ENCODE results near the gene BBS9. TPM values are rescaled to one million over a fixed set of nuclear protein-coding genes. Genes with fewer than 3 reads are reported as not detected.
A peak's percentile ranks its signal among the peaks of the same experiment; 100 is the strongest.

BBS9 gene
- total and polyA plus RNA-seq, 2 donors from 2014 or later, result 9.0 to 23.4 TPM

GRCh38 chr7:33497051-33497450 lies 367.7 kb downstream of the BBS9 start:
- H3K27ac ChIP-seq (ENCODE audit: low read depth in 2 of 2, low read length in 2 of 2), result no peak overlapping the region
- FAIRE-seq, result no peak
- TF ChIP-seq CTCF (IDR thresholded peaks at IDR 0.05; ENCODE audit: borderline replicate concordance, extremely low read depth, insufficient read depth), result no peak
- H3K9me3 ChIP-seq (ENCODE audit: control insufficient read depth in 2 of 3, insufficient read depth in 1 of 3, low read length in 3 of 3), result no peaks in the 10 kb centered on the region
- no peak for DNase-seq
- peaks cover 0 to 3% (median 0%) of the 10 kb centered on the region in 3 donors for H3K4me1 ChIP-seq (ENCODE audit: control insufficient read depth in 2 of 3, insufficient read depth in 2 of 3, low read depth in 1 of 3, low read length in 3 of 3)
- H3K27me3 ChIP-seq (ENCODE audit: control insufficient read depth, insufficient read depth, low read length), result no peaks in the 10 kb centered on the region
- intact Hi-C loops (cut with DNase I), result no loop called here
- H3K9ac ChIP-seq (ENCODE audit: low read length in 3 of 3), result no peak overlapping the region
- no peaks in the 10 kb centered on the region for H3K36me3 ChIP-seq (ENCODE audit: control insufficient read depth in 2 of 3, insufficient read depth in 3 of 3, low read length in 3 of 3)
- no peak overlapping the region for H3K4me3 ChIP-seq (ENCODE audit: low read length in 3 of 3)

GRCh38 chr7:33500703-33501701 lies 371.6 kb downstream of the BBS9 start:
- Histone ChIP-seq H3K27ac (ENCODE audit: low read depth in 2 of 2, low read length in 2 of 2) (no peak overlapping the region), H3K9me3 (ENCODE audit: control insufficient read depth in 2 of 3, insufficient read depth in 1 of 3, low read length in 3 of 3) (no peaks in the 10 kb centered on the region), H3K4me3 (ENCODE audit: low read length in 3 of 3) (no peak overlapping the region), H3K4me1 (ENCODE audit: control insufficient read depth in 2 of 3, insufficient read depth in 2 of 3, low read depth in 1 of 3, low read length in 3 of 3) (no peaks in the 10 kb centered on the region), H3K27me3 (ENCODE audit: control insufficient read depth, insufficient read depth, low read length) (no peaks in the 10 kb centered on the region), H3K9ac (ENCODE audit: low read length in 3 of 3) (no peak overlapping the region), H3K36me3 (ENCODE audit: control insufficient read depth in 2 of 3, insufficient read depth in 3 of 3, low read length in 3 of 3) (no peaks in the 10 kb centered on the region)
- no peak for TF ChIP-seq CTCF (IDR thresholded peaks at IDR 0.05; ENCODE audit: borderline replicate concordance, extremely low read depth, insufficient read depth)
- DNase-seq (no peak), FAIRE-seq (no peak)
- intact Hi-C loops (cut with DNase I), result no loop called here

GRCh38 chr7:33503014-33503413 lies 373.6 kb downstream of the BBS9 start:
- Histone ChIP-seq H3K9me3 (ENCODE audit: control insufficient read depth in 2 of 3, insufficient read depth in 1 of 3, low read length in 3 of 3) (no peaks in the 10 kb centered on the region), H3K36me3 (ENCODE audit: control insufficient read depth in 2 of 3, insufficient read depth in 3 of 3, low read length in 3 of 3) (no peaks in the 10 kb centered on the region), H3K9ac (ENCODE audit: low read length in 3 of 3) (no peak overlapping the region), H3K4me3 (ENCODE audit: low read length in 3 of 3) (no peak overlapping the region), H3K27me3 (ENCODE audit: control insufficient read depth, insufficient read depth, low read length) (no peaks in the 10 kb centered on the region), H3K27ac (ENCODE audit: low read depth in 2 of 2, low read length in 2 of 2) (no peak overlapping the region), H3K4me1 (ENCODE audit: control insufficient read depth in 2 of 3, insufficient read depth in 2 of 3, low read depth in 1 of 3, low read length in 3 of 3) (no peaks in the 10 kb centered on the region)
- FAIRE-seq (no peak), DNase-seq (peak in 3 of 5 donors; percentile 11 to 29 (median 21))
- intact Hi-C loops (cut with DNase I), result no loop called here
- no peak for TF ChIP-seq CTCF (IDR thresholded peaks at IDR 0.05; ENCODE audit: borderline replicate concordance, extremely low read depth, insufficient read depth)

Data from kidney (tissue), 14 donors.